SK-MEL-5 (cell line): ENCODE results near the gene BTBD6. TPM values are rescaled to one million over a fixed set of nuclear protein-coding genes. Genes with fewer than 3 reads are reported as not detected.

ENCODE experiments used
- DNase-seq: peaks from one replicate; pipeline ENCODE4 v3.0.0-alpha.2; 2016; ENCODE audit warnings: low read depth, low spot score
- in situ Hi-C: cut with HindIII; loops from 2 replicates; pipeline ENCODE4 v1.10.0; 2016; ENCODE audit warnings: low sequenced_read_pairs, high pct_unique_total_duplicates, low pct_unique_long_range_greater_than_20kb
- polyA plus RNA-seq, 2 experiments: library from polyadenylated mRNA; depleted of rRNA; stranded (reverse); fragments of >200 nt; gene quantifications; 2 replicates each; pipeline ENCODE4 v1.2.3, GENCODE V29; 2015
- total RNA-seq: library from RNA; depleted of rRNA; stranded (reverse); fragments of >200 nt; shearing (Covaris generic); gene quantifications from 2 replicates; pipeline ENCODE4 v1.2.3, GENCODE V29; 2014; rRNA removed

BTBD6 gene
- 35.1 and 38.2 TPM in 2 replicates for total RNA-seq
- 14.6 and 17.4 TPM in 2 replicates for polyA plus RNA-seq (2015; cell fraction: cytosol; rRNA removed)
- 63.8 and 64.7 TPM in 2 replicates for polyA plus RNA-seq (2015; cell fraction: nucleus; rRNA removed)

DNA sequence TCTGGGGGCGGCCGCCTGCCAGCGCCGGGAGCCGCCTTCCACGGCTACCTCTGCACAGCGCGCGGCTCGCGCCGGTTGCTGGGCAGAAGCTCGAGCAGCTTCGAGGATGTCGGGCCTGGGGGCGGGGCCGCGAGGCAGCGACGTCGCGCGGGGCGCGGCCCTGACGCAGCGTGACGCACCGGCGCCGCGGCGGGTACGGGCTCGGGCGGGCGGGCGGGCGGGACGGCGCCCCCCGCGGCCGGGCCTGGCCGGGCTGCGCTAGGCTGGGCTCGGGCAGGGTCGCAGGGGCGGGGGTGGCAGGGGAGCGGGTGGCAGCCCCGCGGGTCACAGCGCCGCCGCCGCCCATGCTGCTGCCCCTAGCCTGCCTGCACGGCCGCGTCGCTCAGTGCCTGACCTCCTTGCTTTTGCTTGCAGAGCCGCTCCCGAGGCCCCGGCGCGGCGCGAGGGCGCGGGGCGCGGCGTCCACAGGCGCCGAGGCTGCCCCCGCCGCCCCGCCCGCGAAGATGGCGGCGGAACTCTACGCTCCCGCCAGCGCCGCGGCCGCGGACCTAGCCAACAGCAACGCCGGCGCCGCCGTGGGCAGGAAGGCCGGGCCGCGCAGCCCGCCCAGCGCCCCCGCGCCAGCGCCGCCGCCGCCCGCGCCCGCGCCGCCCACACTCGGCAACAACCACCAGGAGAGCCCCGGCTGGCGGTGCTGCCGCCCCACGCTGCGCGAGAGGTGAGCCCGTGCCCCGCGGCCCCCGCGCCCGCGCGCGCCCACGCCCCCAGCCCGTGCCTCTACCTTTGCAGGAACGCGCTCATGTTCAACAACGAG lies at the start of gene BTBD6:
Gene BTBD6, plus strand, starts transcription at position 166 of the 814 bp plus-strand sequence. Its CDS starts 179 bp downstream, at position 345.
- in situ Hi-C loops: no loop called here
- DNase-seq: peak; percentile 85

DNA sequence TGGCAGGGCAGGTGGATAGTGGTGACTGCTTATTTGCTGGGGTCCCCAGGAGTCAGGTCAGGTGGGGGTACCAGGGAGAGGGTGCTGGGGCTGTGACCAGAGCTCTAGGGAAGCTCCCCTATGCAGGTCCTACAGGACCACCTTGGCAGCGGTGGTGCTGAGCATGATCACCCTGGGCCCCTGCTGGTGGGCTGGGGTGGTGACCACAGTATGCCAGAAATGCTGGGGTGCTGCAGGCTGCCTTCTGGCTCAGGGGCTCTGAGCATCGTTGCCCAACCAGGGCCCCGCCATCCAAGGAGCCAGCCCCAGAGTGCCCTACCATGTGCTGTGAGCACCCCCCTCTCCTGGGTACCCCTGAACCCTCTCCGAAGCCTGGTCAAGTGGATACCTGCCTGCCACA lies 49.7 kb upstream of the BTBD6 start:
- in situ Hi-C loops: no loop called here
- no peak for DNase-seq

DNA sequence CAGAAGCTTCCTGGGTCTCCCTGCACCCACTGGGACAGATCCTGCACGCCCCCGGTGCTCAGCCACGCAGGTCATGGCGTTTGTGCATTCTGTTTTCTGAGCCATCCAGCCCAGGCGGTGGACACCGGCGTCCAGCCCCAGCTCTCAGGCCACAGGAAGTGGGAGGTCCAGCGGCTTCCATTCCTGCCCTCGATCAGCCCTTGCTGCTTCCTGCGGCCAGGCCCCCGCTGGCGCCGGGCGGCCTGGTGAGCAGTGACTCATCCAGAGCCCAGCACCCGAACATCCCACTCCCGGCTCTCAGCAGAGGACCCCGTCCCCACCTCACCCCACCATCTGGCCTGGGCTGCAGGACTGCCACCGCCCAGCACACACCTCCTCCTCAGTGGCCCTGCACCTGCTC lies 49.2 kb upstream of the BTBD6 start:
- no peak for DNase-seq
- in situ Hi-C loops: no loop called here

DNA sequence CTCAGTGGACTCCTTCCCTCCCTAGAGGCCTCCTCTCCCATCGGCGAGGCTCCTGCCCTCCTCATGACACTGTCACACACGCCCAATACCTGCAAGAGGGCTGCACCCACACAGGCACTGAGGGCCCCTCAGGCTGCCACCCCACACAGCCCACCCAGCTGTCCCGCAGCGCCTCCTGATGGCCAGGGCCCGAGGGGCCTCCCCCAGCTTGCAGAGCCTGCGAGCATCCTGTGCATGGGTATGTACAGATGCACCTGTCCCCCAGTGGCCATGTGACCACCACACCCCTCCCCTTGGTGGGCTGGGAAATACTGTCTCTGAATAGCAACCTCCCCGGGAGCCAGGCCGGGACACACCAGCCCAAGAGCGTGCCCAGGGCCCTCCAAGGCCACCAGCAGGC lies 48.3 kb upstream of the BTBD6 start:
- in situ Hi-C loops: no loop called here
- no peak for DNase-seq

DNA sequence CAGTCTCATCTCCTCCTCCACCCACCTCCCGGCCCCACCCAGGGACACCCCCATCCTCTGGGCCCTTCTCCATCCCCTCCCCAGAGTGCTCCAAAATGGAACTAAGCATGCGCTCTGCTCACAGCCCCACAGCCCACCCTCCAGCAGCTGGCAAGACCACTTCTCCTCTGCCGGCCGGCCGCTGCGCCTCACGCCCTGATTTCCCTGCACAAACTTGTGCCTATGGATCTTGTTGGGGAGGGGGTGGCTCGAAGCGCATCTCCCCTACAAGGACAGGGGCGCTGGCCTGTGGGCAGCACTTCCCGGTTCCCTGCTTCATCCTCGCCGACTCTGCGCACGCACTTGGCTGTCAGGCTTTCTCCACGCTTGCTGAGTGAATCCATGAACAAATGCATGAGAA lies 47.7 kb upstream of the BTBD6 start:
- in situ Hi-C loops: no loop called here
- DNase-seq: no peak

DNA sequence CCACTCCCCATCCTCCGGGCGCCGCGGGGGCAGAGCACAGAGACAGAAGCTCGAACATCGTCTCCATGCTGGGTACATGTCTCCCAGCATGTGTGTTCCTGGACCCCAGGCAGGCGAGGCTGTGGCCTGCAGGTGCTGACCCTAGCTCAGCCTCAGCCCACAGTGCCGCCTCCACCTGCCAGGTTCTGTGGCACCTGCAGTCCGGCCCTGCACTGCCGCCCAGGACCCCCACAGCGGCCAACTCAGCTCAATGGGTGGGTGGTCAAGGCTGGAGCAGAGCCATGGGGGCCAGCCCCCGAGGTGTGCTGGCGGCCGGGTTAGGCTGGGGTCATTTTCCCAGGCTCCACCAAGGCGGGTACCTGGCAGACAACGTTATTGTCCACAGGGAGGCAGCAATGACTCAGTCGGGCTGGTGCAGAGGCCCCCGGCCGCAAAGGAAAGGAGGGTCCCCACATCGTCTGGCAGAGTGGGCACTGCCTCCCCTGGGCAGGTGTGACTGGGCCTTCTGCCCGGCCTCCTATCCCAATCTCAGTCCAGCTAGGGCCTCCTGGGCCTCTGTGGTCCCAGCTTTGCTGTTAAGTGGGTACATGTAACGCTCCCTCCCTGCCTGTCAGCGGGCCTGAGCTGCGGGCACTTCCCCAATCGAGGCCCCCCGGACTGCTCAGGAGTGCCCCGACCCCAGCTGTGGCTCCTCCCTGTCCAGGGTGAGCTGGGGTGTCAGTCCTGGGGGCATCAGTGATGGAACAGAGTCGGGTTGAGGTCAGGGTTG lies 47.0 kb upstream of the BTBD6 start:
- in situ Hi-C loops: no loop called here
- no peak for DNase-seq

DNA sequence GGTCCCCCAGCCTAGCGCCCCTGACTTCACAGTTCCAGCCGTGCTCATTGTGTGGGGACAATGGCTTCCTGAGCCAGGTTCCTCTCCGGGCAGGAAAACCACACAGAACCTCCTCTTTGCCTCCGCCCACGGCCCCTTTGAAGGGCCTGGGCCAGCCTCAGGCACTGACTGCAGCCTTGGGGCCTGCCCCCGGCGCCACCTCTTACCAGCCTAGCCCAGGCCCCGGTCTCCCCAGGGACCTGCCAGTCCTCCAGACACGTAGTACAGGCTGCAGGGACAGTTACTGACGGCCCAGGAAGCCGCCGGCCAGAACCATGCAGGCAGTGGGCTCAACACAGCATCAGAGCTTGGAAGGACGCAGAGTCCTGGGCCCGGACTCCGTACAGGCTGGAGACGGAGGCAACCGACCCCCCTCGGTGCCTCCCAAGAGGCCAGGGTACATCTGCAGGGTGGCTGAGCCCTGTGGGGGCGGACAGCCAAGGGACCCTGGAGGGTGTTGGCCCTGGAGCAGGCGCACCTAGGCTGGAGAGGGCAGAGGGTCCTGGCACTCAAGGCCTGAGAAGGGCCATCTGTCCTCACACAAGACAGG lies 46.3 kb upstream of the BTBD6 start:
- in situ Hi-C loops: no loop called here
- DNase-seq: no peak

DNA sequence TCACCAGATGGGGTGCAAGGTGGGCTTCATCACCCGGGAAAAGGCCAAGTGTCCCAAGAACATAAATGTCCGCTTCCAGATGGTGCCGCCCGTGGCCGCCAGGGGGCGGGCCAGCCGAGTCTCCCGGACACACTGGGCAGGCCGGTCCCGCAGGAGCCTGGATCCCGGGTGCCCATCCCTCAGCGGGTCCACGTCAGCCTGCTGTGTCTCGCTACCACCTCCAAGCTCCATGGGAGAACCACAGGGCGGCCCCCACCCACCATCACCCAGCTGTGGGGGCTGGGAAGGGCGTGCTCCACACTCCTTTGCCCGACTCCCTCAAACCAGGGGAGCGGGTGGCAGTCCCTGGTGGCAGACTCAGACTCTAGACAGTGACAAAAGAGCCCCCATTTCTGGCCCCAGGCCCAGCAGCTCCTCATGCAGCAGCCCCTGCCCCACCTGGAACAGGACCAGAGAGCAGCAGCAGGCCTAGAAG lies 45.2 kb upstream of the BTBD6 start:
- in situ Hi-C loops: no loop called here
- DNase-seq: peak; percentile 64

DNA sequence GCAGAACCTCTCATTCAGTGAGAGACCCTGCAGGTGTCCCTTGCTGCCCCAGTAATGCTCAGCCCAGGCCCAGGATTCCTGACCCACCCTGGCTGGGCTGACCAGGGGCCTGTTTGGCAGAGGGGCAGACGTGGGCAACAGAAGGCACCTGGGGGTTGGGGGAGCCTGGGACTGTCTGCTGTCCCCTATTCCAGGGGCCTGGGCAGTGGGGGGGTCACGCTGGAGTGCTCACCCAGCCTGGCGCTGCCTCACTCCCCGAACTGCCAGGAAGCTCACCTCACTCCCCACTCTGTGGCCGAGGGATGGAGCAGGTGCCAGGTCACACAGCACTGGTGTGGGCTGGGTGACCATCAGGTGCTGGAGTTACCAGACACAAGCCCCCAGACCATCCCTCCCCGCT lies 44.6 kb upstream of the BTBD6 start:
- DNase-seq: no peak
- in situ Hi-C loops: no loop called here

DNA sequence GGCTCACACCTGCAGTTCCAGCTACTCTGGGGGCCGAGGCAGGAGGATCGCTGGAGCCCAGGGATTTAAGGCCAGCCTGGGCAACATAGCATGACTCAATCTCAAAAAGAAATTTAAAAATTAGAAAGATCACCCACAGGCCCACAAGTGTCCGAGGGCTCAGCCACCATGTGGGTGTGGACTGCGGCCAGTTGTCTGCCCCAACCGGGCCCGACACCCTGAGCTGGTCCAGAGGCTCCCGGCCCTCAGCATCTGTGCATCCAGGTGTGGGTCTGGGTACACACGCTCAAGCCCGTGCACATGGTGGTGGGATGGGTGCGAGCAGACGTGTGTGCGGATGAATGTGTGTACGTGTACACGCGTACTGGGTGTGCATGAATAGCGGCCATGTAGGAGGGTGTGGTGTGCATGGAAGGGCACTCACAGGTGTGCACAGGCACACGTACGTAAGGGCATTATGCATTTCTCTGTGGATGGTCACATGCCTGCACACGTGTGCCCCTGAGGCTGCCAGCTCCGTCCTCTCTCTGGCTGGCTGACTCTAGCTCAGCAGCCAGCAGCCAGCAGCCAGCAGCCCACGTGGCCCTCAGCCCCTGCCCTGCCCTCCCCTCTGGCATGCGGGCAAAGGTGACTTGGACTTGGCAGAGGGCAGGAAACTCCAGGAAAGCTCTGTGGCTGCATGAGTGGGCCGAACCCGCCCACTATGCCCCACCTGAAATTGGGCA lies 44.0 kb upstream of the BTBD6 start:
- in situ Hi-C loops: no loop called here
- DNase-seq: peak; percentile 35

DNA sequence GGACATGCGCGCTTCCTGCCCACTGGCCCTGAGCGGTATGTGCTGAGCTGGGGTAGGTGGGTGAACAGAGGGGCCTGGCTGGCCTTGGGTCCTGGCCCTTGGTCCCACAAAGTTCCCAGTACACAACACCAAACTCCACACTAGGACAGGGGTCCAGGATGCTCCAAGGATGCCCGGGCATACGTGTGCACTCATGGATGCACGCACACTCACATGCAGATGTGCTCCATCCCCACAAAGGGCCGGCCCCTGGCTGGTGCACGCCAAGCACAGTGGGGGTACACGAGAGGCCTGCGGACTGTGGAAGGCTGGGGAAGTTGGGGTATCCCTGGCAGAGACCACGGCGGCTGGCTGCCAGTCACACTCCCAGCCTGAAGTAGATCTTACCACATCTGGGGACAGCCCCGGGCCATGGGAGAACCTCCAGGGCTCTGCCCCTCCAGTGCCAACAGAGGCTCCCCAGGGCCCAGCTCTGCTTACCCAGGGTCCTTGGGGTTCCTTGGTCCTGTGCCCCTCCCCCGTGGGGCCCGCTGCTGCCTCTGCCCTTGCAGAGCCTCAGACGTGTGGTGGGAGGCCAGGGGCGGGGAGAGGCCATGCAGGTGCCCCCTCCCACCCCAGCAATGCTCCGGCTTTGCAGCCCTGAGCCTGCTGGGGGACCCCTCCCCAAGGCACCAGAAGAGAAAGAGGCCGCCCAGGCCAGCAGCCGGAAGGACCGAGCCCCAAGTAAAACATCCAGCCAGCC lies 43.2 kb upstream of the BTBD6 start:
- in situ Hi-C loops: no loop called here
- no peak for DNase-seq

DNA sequence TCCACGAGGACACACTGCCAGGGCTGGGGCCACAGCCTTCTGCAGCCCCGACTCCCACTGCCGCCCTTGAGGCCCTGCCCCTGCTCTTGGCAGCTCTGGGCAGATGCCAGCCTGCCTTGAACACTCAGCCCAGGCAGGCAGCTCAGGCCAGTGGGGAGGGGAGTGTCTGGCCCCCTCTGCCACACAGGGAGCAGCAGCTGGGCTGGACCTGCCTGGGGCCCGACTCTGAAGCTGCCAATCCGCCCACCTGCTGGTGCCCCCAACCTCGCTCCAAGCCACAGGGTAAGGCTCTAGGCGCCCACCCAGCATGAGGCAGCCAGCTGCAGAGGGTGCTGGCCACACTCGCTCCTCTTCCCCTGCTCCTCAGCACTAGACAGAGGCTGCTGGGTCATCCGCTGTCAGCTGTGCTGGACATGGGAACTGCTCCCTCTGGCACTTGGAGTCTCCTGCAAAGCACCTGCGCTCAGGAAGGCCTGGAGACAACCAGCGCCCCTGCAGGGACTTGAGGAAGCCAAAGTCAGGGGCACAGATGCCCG lies 42.6 kb upstream of the BTBD6 start:
- no peak for DNase-seq
- in situ Hi-C loops: no loop called here

DNA sequence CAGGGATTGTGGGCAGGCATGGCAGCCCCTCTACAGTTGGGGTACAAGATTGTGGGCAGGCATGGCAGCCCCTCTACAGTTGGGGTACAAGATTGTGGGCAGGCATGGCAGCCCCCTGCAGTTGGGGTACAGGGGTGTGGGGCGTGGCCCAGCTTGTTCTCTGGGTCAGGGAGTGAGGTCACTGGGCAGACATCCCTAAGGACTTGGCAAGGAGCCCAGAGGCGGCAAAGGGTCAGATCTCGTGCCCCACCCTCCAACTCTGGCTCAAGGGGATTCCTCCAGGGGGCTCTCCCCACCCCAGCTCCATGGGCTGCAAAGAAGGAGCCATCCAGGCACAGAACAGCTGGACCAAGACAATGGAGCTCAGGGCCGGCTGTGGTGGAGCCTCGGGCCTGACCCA lies 41.5 kb upstream of the BTBD6 start:
- no peak for DNase-seq
- in situ Hi-C loops: no loop called here

DNA sequence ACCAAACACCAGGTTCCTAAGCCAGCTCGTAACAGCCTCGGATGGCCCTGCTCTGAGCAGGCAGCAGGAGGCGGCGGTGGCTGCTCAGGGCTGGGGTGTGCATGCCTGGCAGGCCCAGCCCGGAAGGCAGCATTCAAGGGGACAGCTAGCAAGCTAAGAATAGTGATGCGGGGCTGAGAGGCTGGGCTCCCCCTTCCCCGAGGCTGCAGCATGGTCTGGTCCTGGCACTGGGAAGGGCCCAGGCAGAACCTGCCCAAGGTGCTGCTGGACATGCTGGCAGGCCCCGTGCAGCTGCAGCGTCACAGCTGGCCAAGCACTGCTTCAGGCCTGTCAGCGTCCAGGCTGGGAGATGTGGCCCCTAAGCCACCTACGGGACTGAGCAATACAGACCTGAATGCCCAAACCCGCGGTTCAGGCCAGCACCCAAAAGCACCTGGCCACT lies 40.9 kb upstream of the BTBD6 start:
- in situ Hi-C loops: no loop called here
- DNase-seq: no peak

DNA sequence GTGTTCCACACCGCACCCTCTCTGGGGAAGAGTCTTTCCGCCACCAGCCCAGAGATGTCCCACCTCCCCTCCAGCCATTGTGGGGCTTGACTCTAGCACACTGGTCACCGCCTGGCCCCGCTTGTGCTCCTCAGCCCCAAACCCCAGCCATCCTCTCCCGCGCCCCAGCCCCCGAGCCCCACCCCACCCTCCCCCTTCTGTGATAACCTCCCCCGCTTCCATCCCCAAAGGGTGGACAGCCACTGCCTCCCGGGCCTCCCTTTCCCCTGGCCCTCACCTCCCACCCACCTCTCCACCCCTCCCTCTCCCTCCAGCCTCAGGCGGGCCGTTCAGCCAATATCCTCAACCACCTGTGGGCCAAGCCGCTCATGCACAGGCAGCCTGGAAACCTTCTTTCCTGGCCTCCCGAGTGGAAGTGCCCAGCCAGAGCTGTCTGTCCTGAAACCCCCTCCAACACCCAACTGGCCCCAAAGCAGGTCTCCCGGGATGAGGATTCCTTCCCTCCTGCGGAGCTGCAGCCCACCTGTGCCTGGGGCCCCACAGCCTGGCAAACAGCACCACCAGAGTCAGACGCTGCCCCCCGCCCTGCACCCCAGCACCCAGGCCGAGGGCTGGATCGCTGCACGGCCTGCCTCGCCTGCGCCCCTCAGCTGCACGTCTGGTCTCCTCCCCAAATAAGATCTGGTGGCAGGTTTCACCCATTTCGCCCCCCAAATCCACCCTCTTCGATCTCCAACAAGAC lies 40.2 kb upstream of the BTBD6 start:
- in situ Hi-C loops: no loop called here
- no peak for DNase-seq

DNA sequence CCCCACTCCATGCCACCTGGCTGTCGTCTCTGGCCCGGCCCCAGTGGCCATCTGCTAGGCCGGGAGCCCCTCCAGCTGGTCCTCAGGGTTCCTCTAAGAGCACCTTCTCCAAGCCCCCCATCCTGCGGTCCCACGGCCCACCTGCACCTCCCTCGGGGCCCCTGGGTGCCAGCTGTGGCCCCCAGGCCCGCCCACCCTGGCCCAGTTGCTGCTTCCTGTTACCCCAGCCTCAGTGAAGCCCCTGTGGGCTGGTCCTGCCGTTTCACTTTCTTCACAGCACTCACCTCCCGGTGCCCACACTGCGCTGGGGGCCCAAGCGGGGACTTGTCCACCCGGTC lies 39.6 kb upstream of the BTBD6 start:
- in situ Hi-C loops: no loop called here

More for the DNA sequence above, 39.6 kb upstream of the BTBD6 start:
- DNase-seq: no peak
